C4-2B (cell line): ENCODE results near the gene PTEN.
A peak's percentile ranks its signal among the peaks of the same experiment; 100 is the strongest.
"Not testable (repeated sequence)": the region's sequence is repeated elsewhere in the genome, so short reads cannot be mapped to it uniquely, and the experiment has no call there.

Experiments
- H3K27ac ChIP-seq: fragments of 450-650 bp; 2 replicates; pipeline ENCODE4 v1.5.1; 2017
- CTCF ChIP-seq: fragments of 450-650 bp; conservative IDR thresholded peaks from 2 replicates; pipeline ENCODE4 v1.5.1; 2017; ENCODE audit warnings: mild to moderate bottlenecking
- ZFX ChIP-seq: fragments of 450-650 bp; IDR thresholded peaks from 2 replicates; pipeline ENCODE4 v1.6.1; 2017

PTEN gene

GRCh38 chr10:87842220-87842641 is 21.2 kb upstream of the PTEN start:
- peak overlapping the region; percentile 37 for H3K27ac ChIP-seq
- TF ChIP-seq ZFX: no peak
- no peak for TF ChIP-seq CTCF

- TF ChIP-seq ZFX (no peak), CTCF (no peak)
- peak overlapping the region; percentile 37 for H3K27ac ChIP-seq
These were observed 20.5 kb upstream of the PTEN start for GRCh38 chr10:87842776-87843497.

GRCh38 chr10:87843714-87844113 is 19.7 kb upstream of the PTEN start:
- TF ChIP-seq ZFX (no peak), CTCF (no peak)
- no peak overlapping the region for H3K27ac ChIP-seq

GRCh38 chr10:87844837-87845623 is 18.4 kb upstream of the PTEN start:
- TF ChIP-seq ZFX: no peak
- TF ChIP-seq CTCF: no peak
- no peak overlapping the region for H3K27ac ChIP-seq

- no peak overlapping the region for H3K27ac ChIP-seq
- no peak for TF ChIP-seq ZFX
- TF ChIP-seq CTCF: no peak
These were observed 17.8 kb upstream of the PTEN start for GRCh38 chr10:87845624-87845998.

- H3K27ac ChIP-seq: no peak overlapping the region
- TF ChIP-seq CTCF: no peak
- TF ChIP-seq ZFX: no peak
These were observed 17.4 kb upstream of the PTEN start for GRCh38 chr10:87846023-87846422.

- not testable (repeated sequence) for H3K27ac ChIP-seq
These were observed 16.7 kb upstream of the PTEN start for GRCh38 chr10:87846711-87847110.
